ENCODE results near the gene ADCY2.
"Not testable (repeated sequence)": the region's sequence is repeated elsewhere in the genome, so short reads cannot be mapped to it uniquely, and the experiment has no call there.

ADCY2 gene

GRCh38 chr5:7396713-7397454 is 946 bp downstream of the ADCY2 start:
- no peak for DNase-seq

GRCh38 chr5:7397937-7398336 is 2.0 kb downstream of the ADCY2 start:
- DNase-seq, result no peak

- no peak for DNase-seq
These were observed 2.8 kb downstream of the ADCY2 start for GRCh38 chr5:7398596-7399280.

GRCh38 chr5:7405277-7405676 is 9.3 kb downstream of the ADCY2 start:
- no peak for DNase-seq

GRCh38 chr5:7410936-7411511 is 15.1 kb downstream of the ADCY2 start:
- DNase-seq, result no peak

GRCh38 chr5:7412409-7412808 is 16.5 kb downstream of the ADCY2 start:
- no peak for DNase-seq

GRCh38 chr5:7415123-7415522 is 19.2 kb downstream of the ADCY2 start:
- no peak for DNase-seq

GRCh38 chr5:7415587-7416535 is 19.9 kb downstream of the ADCY2 start:
- DNase-seq, result no peak

- no peak for DNase-seq
These were observed 22.3 kb downstream of the ADCY2 start for GRCh38 chr5:7418276-7418675.

- DNase-seq, result no peak
These were observed 23.4 kb downstream of the ADCY2 start for GRCh38 chr5:7419367-7419766.

- no peak for DNase-seq
These were observed 23.9 kb downstream of the ADCY2 start for GRCh38 chr5:7419846-7420245.

GRCh38 chr5:7420510-7421280 is 24.8 kb downstream of the ADCY2 start:
- DNase-seq, result no peak

GRCh38 chr5:7422316-7423106 is 26.6 kb downstream of the ADCY2 start:
- no peak for DNase-seq

- DNase-seq, result not testable (repeated sequence)
These were observed 27.3 kb downstream of the ADCY2 start for GRCh38 chr5:7423231-7423630.

GRCh38 chr5:7425830-7426229 is 29.9 kb downstream of the ADCY2 start:
- no peak for DNase-seq

- no peak for DNase-seq
These were observed 30.3 kb downstream of the ADCY2 start for GRCh38 chr5:7426284-7426683.

- no peak for DNase-seq
These were observed 39.0 kb downstream of the ADCY2 start for GRCh38 chr5:7434914-7435313.

GRCh38 chr5:7435503-7435902 is 39.6 kb downstream of the ADCY2 start:
- DNase-seq, result no peak

- no peak for DNase-seq
These were observed 40.6 kb downstream of the ADCY2 start for GRCh38 chr5:7436521-7436920.

- DNase-seq, result no peak
These were observed 41.9 kb downstream of the ADCY2 start for GRCh38 chr5:7437836-7438235.

GRCh38 chr5:7445068-7445467 is 49.1 kb downstream of the ADCY2 start:
- no peak for DNase-seq
